ENCODE results near the gene UTP14C.

GRCh38 chr13:52024481-52024880, at the start of gene UTP14C:
- TF ChIP-seq TFAP4 (IDR thresholded peaks at IDR 0.05; ENCODE audit: borderline replicate concordance, low read depth) (no peak), MLX (CRISPR knock-in tag; IDR thresholded peaks at IDR 0.05) (no peak)
